Neuron (in vitro differentiated cells): Measurements from ENCODE around the gene DR1.
"Not testable (repeated sequence)": the region's sequence is repeated elsewhere in the genome, so short reads cannot be mapped to it uniquely, and the experiment has no call there.

Experiments used
- H2AFZ ChIP-seq: one replicate; pipeline ENCODE4 v1.6.1; 2013; ENCODE audit warnings: low read depth, mild to moderate bottlenecking, inconsistent platforms, low read length, moderate library complexity
- H3K27me3 ChIP-seq: one replicate; pipeline ENCODE4 v1.6.1; 2013; ENCODE audit warnings: low read length; ENCODE audit not compliant: insufficient read depth
- H3K36me3 ChIP-seq: one replicate; pipeline ENCODE4 v1.6.1; 2013; ENCODE audit warnings: low read length; ENCODE audit not compliant: insufficient read depth
- H3K4me1 ChIP-seq: one replicate; pipeline ENCODE4 v1.6.1; 2013; ENCODE audit warnings: low read length; ENCODE audit not compliant: insufficient read depth
- H3K4me3 ChIP-seq: 2 replicates; pipeline ENCODE4 v1.5.1; 2013; ENCODE audit warnings: mild to moderate bottlenecking, low read length, moderate library complexity
- H3K9me3 ChIP-seq: one replicate; pipeline ENCODE4 v1.6.1; 2013; ENCODE audit warnings: low read length

The DR1 gene

GRCh38 chr1:93346421-93346993 lies 800 bp downstream of the DR1 start:
- peak overlapping the region; percentile 60 for H2AFZ ChIP-seq
- H3K36me3 ChIP-seq, result no peaks in the 10 kb centered on the region
- no peaks in the 10 kb centered on the region for H3K9me3 ChIP-seq

GRCh38 chr1:93347334-93347899 lies 1.7 kb downstream of the DR1 start:
- Histone ChIP-seq H3K4me3 (peak overlapping the region; percentile 68), H3K27me3 (no peaks in the 10 kb centered on the region), H3K4me1 (peaks cover 18% of the 10 kb centered on the region), H3K36me3 (no peaks in the 10 kb centered on the region), H2AFZ (no peak overlapping the region), H3K9me3 (no peaks in the 10 kb centered on the region)

More at GRCh38 chr1:93346421-93346993, 800 bp downstream of the DR1 start:
- peaks cover 18% of the 10 kb centered on the region for H3K4me1 ChIP-seq
- H3K4me3 ChIP-seq, result peak overlapping the region; percentile 68
- no peaks in the 10 kb centered on the region for H3K27me3 ChIP-seq

- Histone ChIP-seq H3K4me1 (peaks cover 18% of the 10 kb centered on the region), H3K9me3 (no peaks in the 10 kb centered on the region), H3K27me3 (no peaks in the 10 kb centered on the region), H3K36me3 (peaks cover 3% of the 10 kb centered on the region), H3K4me3 (peak overlapping the region; percentile 68), H2AFZ (no peak overlapping the region)
These were observed 2.5 kb downstream of the DR1 start for GRCh38 chr1:93348104-93348728.

GRCh38 chr1:93349231-93350135 lies 3.8 kb downstream of the DR1 start:
- Histone ChIP-seq H3K4me1 (peaks cover 17% of the 10 kb centered on the region), H3K4me3 (peak overlapping the region; percentile 68), H2AFZ (no peak overlapping the region), H3K9me3 (no peaks in the 10 kb centered on the region), H3K36me3 (peaks cover 12% of the 10 kb centered on the region), H3K27me3 (no peaks in the 10 kb centered on the region)

- peaks cover 16% of the 10 kb centered on the region for H3K4me1 ChIP-seq
- H2AFZ ChIP-seq, result no peak overlapping the region
- H3K4me3 ChIP-seq, result no peak overlapping the region
- no peaks in the 10 kb centered on the region for H3K9me3 ChIP-seq
- H3K36me3 ChIP-seq, result peaks cover 20% of the 10 kb centered on the region
- no peaks in the 10 kb centered on the region for H3K27me3 ChIP-seq
These were observed 4.6 kb downstream of the DR1 start for GRCh38 chr1:93350322-93350721.

- Histone ChIP-seq H3K36me3 (peaks cover 26% of the 10 kb centered on the region), H3K4me3 (no peak overlapping the region), H3K4me1 (peaks cover 16% of the 10 kb centered on the region)
These were observed 5.2 kb downstream of the DR1 start for GRCh38 chr1:93350875-93351274.

GRCh38 chr1:93351346-93351745 lies 5.6 kb downstream of the DR1 start:
- Histone ChIP-seq H3K4me1 (peaks cover 16% of the 10 kb centered on the region), H3K36me3 (peaks cover 30% of the 10 kb centered on the region)
- not testable (repeated sequence) for H2AFZ ChIP-seq, H3K4me3 ChIP-seq, H3K9me3 ChIP-seq, H3K27me3 ChIP-seq

More at GRCh38 chr1:93350875-93351274, 5.2 kb downstream of the DR1 start:
- Histone ChIP-seq H3K27me3 (no peaks in the 10 kb centered on the region), H3K9me3 (no peaks in the 10 kb centered on the region), H2AFZ (no peak overlapping the region)

- Histone ChIP-seq H3K4me3 (no peak overlapping the region), H2AFZ (no peak overlapping the region), H3K4me1 (peaks cover 16% of the 10 kb centered on the region), H3K27me3 (no peaks in the 10 kb centered on the region), H3K9me3 (no peaks in the 10 kb centered on the region), H3K36me3 (peaks cover 36% of the 10 kb centered on the region)
These were observed 6.7 kb downstream of the DR1 start for GRCh38 chr1:93352376-93352775.

- H3K4me3 ChIP-seq, result no peak overlapping the region
- H3K27me3 ChIP-seq, result no peaks in the 10 kb centered on the region
- peaks cover 45% of the 10 kb centered on the region for H3K36me3 ChIP-seq
- H2AFZ ChIP-seq, result no peak overlapping the region
- H3K4me1 ChIP-seq, result peaks cover 16% of the 10 kb centered on the region
- H3K9me3 ChIP-seq, result no peaks in the 10 kb centered on the region
These were observed 7.6 kb downstream of the DR1 start for GRCh38 chr1:93353286-93353685.

GRCh38 chr1:93354749-93355148 lies 9.0 kb downstream of the DR1 start:
- no peaks in the 10 kb centered on the region for H3K9me3 ChIP-seq
- H3K4me3 ChIP-seq, result no peak overlapping the region
- H2AFZ ChIP-seq, result no peak overlapping the region
- H3K36me3 ChIP-seq, result peaks cover 50% of the 10 kb centered on the region
- H3K4me1 ChIP-seq, result peaks cover under 1% of the 10 kb centered on the region
- H3K27me3 ChIP-seq, result no peaks in the 10 kb centered on the region

- H3K4me1 ChIP-seq, result no peaks in the 10 kb centered on the region
- peaks cover 55% of the 10 kb centered on the region for H3K36me3 ChIP-seq
- H3K4me3 ChIP-seq, result no peak overlapping the region
- no peak overlapping the region for H2AFZ ChIP-seq
- no peaks in the 10 kb centered on the region for H3K27me3 ChIP-seq
- no peaks in the 10 kb centered on the region for H3K9me3 ChIP-seq
These were observed 11.5 kb downstream of the DR1 start for GRCh38 chr1:93357242-93357641.

GRCh38 chr1:93358293-93358692 lies 12.6 kb downstream of the DR1 start:
- Histone ChIP-seq H3K36me3 (peaks cover 60% of the 10 kb centered on the region), H2AFZ (no peak overlapping the region), H3K9me3 (no peaks in the 10 kb centered on the region)

GRCh38 chr1:93360111-93360510 lies 14.4 kb downstream of the DR1 start:
- no peaks in the 10 kb centered on the region for H3K4me1 ChIP-seq
- H3K36me3 ChIP-seq, result peaks cover 49% of the 10 kb centered on the region
- H3K4me3 ChIP-seq, result no peak overlapping the region
- no peak overlapping the region for H2AFZ ChIP-seq
- no peaks in the 10 kb centered on the region for H3K9me3 ChIP-seq
- no peaks in the 10 kb centered on the region for H3K27me3 ChIP-seq

More at GRCh38 chr1:93358293-93358692, 12.6 kb downstream of the DR1 start:
- H3K27me3 ChIP-seq, result no peaks in the 10 kb centered on the region
- H3K4me1 ChIP-seq, result no peaks in the 10 kb centered on the region
- H3K4me3 ChIP-seq, result no peak overlapping the region
